OCI-LY1 (cell line): Measurements from ENCODE around the gene SEMA5A.

Experiments
- H2AFZ ChIP-seq: fragments of 200-600 bp; sonication (generic), shearing (Covaris generic); 2 replicates; pipeline ENCODE4 v1.6.0; 2014; ENCODE audit warnings: antibody characterized with exemption, mild to moderate bottlenecking, low read length
- H3F3A ChIP-seq: fragments of 200-600 bp; sonication (generic), shearing (Covaris generic); 2 replicates; pipeline ENCODE4 v1.6.0; 2014; ENCODE audit warnings: mild to moderate bottlenecking, antibody characterized with exemption, low read length, moderate library complexity; ENCODE audit not compliant: insufficient read depth
- H3K27ac ChIP-seq: fragments of 200-600 bp; sonication (generic); 2 replicates; pipeline ENCODE4 v1.5.1; 2014; ENCODE audit warnings: low read length, mixed run types, mild to moderate bottlenecking, low read depth; ENCODE audit not compliant: poor library complexity, severe bottlenecking
- H3K27me3 ChIP-seq: fragments of 200-600 bp; sonication (generic); 2 replicates; pipeline ENCODE4 v1.6.0; 2014; ENCODE audit warnings: antibody characterized with exemption, mild to moderate bottlenecking, low read length, moderate library complexity; ENCODE audit not compliant: insufficient read depth
- H3K36me3 ChIP-seq: fragments of 200-600 bp; sonication (generic); 2 replicates; pipeline ENCODE4 v1.6.1; 2014; ENCODE audit warnings: mild to moderate bottlenecking, antibody characterized with exemption, low read length, moderate library complexity, mixed read lengths; ENCODE audit not compliant: insufficient read depth
- H3K4me1 ChIP-seq: fragments of 200-600 bp; sonication (generic); 2 replicates; pipeline ENCODE4 v1.5.1; 2014; ENCODE audit warnings: mild to moderate bottlenecking, low read length, moderate library complexity; ENCODE audit not compliant: insufficient read depth, severe bottlenecking
- H3K4me2 ChIP-seq: fragments of 200-600 bp; sonication (generic), shearing (Covaris generic); 2 replicates; pipeline ENCODE4 v1.6.1; 2014; ENCODE audit warnings: low read length
- H3K4me3 ChIP-seq: fragments of 200-600 bp; sonication (generic); 2 replicates; pipeline ENCODE4 v1.5.1; 2014; ENCODE audit warnings: low read length, low read depth, mild to moderate bottlenecking, mixed read lengths; ENCODE audit not compliant: poor library complexity, severe bottlenecking
- H3K79me2 ChIP-seq: fragments of 200-600 bp; shearing (Covaris generic); 2 replicates; pipeline ENCODE4 v1.6.1; 2016; ENCODE audit warnings: mixed run types, low read length, mixed read lengths; ENCODE audit not compliant: insufficient read depth
- H3K9ac ChIP-seq: fragments of 200-600 bp; sonication (generic), shearing (Covaris generic); 2 replicates; pipeline ENCODE4 v1.6.1; 2014; ENCODE audit warnings: mild to moderate bottlenecking, low read length, mixed read lengths
- H3K9me2 ChIP-seq: fragments of 200-600 bp; sonication (generic), shearing (Covaris generic); 2 replicates; pipeline ENCODE4 v1.6.1; 2014; ENCODE audit warnings: low read depth, mild to moderate bottlenecking, low read length, mixed read lengths
- H3K9me3 ChIP-seq: fragments of 200-600 bp; shearing (Covaris generic); 2 replicates; pipeline ENCODE4 v1.6.1; 2014; ENCODE audit warnings: low read length, mixed read lengths
- H4K20me1 ChIP-seq: fragments of 200-600 bp; sonication (generic), shearing (Covaris generic); 2 replicates; pipeline ENCODE4 v1.6.0; 2016; ENCODE audit warnings: mild to moderate bottlenecking, low read length; ENCODE audit not compliant: insufficient read depth
- EZH2 ChIP-seq: fragments of 200-600 bp; sonication (generic), shearing (Covaris generic); IDR thresholded peaks from 2 replicates; pipeline ENCODE4 v1.8.0; 2017; ENCODE audit warnings: borderline replicate concordance, mixed run types, mild to moderate bottlenecking, antibody characterized with exemption, low read length, moderate library complexity, mixed read lengths
- TF ChIP-seq, protein P1 (sequence below): fragments of 200-600 bp; sonication (generic), shearing (Covaris generic); IDR thresholded peaks from 2 replicates; pipeline ENCODE4 v1.5.1; 2017; ENCODE audit warnings: mild to moderate bottlenecking, antibody characterized with exemption, low read length, moderate library complexity, mixed read lengths

The SEMA5A gene, protein sequence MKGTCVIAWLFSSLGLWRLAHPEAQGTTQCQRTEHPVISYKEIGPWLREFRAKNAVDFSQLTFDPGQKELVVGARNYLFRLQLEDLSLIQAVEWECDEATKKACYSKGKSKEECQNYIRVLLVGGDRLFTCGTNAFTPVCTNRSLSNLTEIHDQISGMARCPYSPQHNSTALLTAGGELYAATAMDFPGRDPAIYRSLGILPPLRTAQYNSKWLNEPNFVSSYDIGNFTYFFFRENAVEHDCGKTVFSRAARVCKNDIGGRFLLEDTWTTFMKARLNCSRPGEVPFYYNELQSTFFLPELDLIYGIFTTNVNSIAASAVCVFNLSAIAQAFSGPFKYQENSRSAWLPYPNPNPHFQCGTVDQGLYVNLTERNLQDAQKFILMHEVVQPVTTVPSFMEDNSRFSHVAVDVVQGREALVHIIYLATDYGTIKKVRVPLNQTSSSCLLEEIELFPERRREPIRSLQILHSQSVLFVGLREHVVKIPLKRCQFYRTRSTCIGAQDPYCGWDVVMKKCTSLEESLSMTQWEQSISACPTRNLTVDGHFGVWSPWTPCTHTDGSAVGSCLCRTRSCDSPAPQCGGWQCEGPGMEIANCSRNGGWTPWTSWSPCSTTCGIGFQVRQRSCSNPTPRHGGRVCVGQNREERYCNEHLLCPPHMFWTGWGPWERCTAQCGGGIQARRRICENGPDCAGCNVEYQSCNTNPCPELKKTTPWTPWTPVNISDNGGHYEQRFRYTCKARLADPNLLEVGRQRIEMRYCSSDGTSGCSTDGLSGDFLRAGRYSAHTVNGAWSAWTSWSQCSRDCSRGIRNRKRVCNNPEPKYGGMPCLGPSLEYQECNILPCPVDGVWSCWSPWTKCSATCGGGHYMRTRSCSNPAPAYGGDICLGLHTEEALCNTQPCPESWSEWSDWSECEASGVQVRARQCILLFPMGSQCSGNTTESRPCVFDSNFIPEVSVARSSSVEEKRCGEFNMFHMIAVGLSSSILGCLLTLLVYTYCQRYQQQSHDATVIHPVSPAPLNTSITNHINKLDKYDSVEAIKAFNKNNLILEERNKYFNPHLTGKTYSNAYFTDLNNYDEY

DNA sequence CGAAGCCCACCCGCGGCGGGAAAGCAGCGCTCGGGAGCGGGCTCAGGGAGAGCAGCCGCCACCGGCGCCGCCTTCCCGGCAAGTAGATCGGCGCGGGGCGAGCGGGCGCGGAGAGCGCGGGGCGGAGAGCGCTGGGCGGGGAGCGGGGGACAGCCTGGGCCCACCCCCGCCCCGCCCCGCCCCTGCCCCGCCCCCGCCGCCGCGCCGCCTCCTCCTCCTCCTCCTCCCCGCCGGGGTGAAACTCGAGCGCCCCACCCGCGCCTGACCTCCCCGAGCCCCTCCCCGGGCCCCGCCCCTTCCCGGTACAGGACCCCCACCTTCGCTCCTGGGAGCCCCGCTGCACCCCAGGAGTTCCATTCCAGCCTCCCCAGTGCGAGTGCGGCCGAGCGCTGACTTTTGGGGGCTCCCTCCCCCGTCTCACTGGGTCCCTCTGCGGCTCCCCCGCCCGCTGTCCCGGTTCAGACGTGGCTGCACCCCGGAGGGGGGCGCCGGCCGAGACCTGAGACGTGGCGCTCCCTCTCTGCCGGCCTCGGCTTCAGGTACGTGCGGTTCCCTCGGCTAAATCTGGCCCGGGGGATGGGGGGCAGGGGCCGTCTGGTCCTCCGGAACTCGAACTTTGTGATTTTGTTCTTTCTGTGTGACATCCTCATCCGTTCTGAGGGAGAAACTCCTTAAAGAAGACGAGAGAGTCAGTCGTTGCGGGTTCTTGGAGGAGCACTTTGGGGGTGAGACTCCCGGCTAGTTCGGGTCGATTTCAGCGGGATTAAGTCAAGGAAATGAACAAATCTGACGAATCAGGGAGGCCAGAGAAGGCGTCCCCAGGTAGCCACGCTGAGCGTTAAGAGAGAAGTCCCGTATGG, at the start of gene SEMA5A:
Gene SEMA5A (minus strand): TSS at position 84 of the 860 bp plus-strand sequence. CDS start 166,129 bp downstream, outside the sequence.
- TF ChIP-seq, protein P1, sequence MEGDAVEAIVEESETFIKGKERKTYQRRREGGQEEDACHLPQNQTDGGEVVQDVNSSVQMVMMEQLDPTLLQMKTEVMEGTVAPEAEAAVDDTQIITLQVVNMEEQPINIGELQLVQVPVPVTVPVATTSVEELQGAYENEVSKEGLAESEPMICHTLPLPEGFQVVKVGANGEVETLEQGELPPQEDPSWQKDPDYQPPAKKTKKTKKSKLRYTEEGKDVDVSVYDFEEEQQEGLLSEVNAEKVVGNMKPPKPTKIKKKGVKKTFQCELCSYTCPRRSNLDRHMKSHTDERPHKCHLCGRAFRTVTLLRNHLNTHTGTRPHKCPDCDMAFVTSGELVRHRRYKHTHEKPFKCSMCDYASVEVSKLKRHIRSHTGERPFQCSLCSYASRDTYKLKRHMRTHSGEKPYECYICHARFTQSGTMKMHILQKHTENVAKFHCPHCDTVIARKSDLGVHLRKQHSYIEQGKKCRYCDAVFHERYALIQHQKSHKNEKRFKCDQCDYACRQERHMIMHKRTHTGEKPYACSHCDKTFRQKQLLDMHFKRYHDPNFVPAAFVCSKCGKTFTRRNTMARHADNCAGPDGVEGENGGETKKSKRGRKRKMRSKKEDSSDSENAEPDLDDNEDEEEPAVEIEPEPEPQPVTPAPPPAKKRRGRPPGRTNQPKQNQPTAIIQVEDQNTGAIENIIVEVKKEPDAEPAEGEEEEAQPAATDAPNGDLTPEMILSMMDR: no peak
- no peak for TF ChIP-seq EZH2
- no peaks in the 10 kb centered on the region for H3K4me1 ChIP-seq
- H3K9ac ChIP-seq: no peak within 1 kb of the TSS
- H4K20me1 ChIP-seq: no peaks in the 10 kb centered on the region
- H3F3A ChIP-seq: no peaks in the 10 kb centered on the region
- H3K27me3 ChIP-seq: no peaks in the 10 kb centered on the region
- no peaks in the 10 kb centered on the region for H3K9me2 ChIP-seq
- H3K4me3 ChIP-seq: no peak within 1 kb of the TSS
- H3K27ac ChIP-seq: no peak within 1 kb of the TSS
- H3K4me2 ChIP-seq: no peak within 1 kb of the TSS
- no peaks in the 10 kb centered on the region for H3K79me2 ChIP-seq
- no peaks in the 10 kb centered on the region for H3K36me3 ChIP-seq
- no peaks in the 10 kb centered on the region for H3K9me3 ChIP-seq
- H2AFZ ChIP-seq: no peak within 1 kb of the TSS

DNA sequence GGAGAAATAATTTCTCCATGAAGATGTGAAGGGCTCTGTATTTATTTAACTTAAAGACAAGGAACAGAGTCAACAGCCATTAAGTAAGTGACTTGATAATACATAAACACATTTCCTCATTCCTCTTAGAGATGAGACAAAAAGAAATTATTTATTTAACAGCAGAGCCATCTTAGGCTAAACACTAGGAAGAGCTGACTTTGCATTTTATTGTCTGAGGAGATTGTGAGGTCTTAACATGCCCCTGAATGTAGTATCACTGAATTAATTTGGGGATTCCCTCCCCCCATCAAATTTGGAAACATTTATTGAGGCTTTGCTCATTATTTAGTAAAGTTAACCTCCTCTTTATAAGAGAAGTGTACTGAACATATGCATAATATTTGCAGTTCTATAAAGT, 49.0 kb upstream of the SEMA5A start:
- H3K9me2 ChIP-seq: no peaks in the 10 kb centered on the region
- no peaks in the 10 kb centered on the region for H3K36me3 ChIP-seq
- no peaks in the 10 kb centered on the region for H3K27me3 ChIP-seq
- no peaks in the 10 kb centered on the region for H3K79me2 ChIP-seq
- no peak overlapping the region for H3K9ac ChIP-seq
- no peak overlapping the region for H2AFZ ChIP-seq
- no peaks in the 10 kb centered on the region for H3K4me1 ChIP-seq
- H4K20me1 ChIP-seq: no peaks in the 10 kb centered on the region
- no peaks in the 10 kb centered on the region for H3K9me3 ChIP-seq
- H3K4me2 ChIP-seq: no peak overlapping the region
- no peaks in the 10 kb centered on the region for H3F3A ChIP-seq
- TF ChIP-seq, protein P1: no peak
- no peak for TF ChIP-seq EZH2
- no peak overlapping the region for H3K27ac ChIP-seq
- no peak overlapping the region for H3K4me3 ChIP-seq
